Measurements from ENCODE around the gene CD28.

- TF ChIP-seq CTCF (IDR thresholded peaks at IDR 0.05) (no peak), POLR2A (IDR thresholded peaks at IDR 0.05) (no peak)
Observed at GRCh38 chr2:203718087-203718486, 11.6 kb downstream of the CD28 start.
